Tibial artery (tissue), 4 donors: ENCODE results near the gene MED13.

Experiments
- DNase-seq, 2 donors: peaks; one replicate each; pipeline ENCODE4 v3.0.0-alpha.2; 2019
- H3K27ac ChIP-seq, 2 donors: fragments of 200-600 bp; sonication (generic) in 1 of 2; 1 replicate in 1 of 2; 2 replicates in 1 of 2; pipeline ENCODE4 v1.5.1; 2018 to 2019; ENCODE audit warnings: mild to moderate bottlenecking in 1 of 2
- H3K27me3 ChIP-seq, 2 donors: fragments of 200-600 bp; sonication (generic) in 1 of 2; one replicate each; pipeline versions ENCODE4 v1.5.1 to v1.6.0; 2016 to 2019
- H3K36me3 ChIP-seq, 3 donors: fragments of 200-600 bp; sonication (generic) in 2 of 3; one replicate each; pipeline ENCODE4 v1.5.1; 2016 to 2019; ENCODE audit warnings: mild to moderate bottlenecking in 2 of 3
- H3K4me1 ChIP-seq, 4 donors: fragments of 200-600 bp; sonication (generic) in 2 of 4; 1 replicate in 3 of 4; 2 replicates in 1 of 4; pipeline ENCODE4 v1.5.1; 2016 to 2019
- H3K4me3 ChIP-seq, 2 donors: fragments of 200-600 bp; sonication (generic) in 1 of 2; 1 replicate in 1 of 2; 2 replicates in 1 of 2; pipeline ENCODE4 v1.5.1; 2018 to 2019; ENCODE audit warnings: mild to moderate bottlenecking in 2 of 2
- H3K9me3 ChIP-seq, 3 donors: fragments of 200-600 bp; sonication (generic) in 1 of 3; one replicate each; pipeline ENCODE4 v1.5.1; 2016 to 2019
- CTCF ChIP-seq, 2 experiments: fragments of 200-600 bp in 1 of 2; fragments of 450-650 bp in 1 of 2; IDR thresholded peaks; one replicate each; pipeline ENCODE4 v1.5.1; 2017 to 2019; ENCODE audit warnings: antibody characterized with exemption in 2 of 2, mild to moderate bottlenecking in 1 of 2, moderate library complexity in 1 of 2
- intact Hi-C: fragments of 100-400 bp; cut with DNase I; formaldehyde crosslinking; loops from one replicate; pipeline ENCODE4 v1.15.0; 2023; ENCODE audit warnings: low total_unique reads

Gene MED13

GRCh38 chr17:62093188-62094155 is 28.4 kb upstream of the MED13 start:
- intact Hi-C loops: no loop called here
- Histone ChIP-seq H3K27me3 (no peaks in the 10 kb centered on the region), H3K9me3 (no peaks in the 10 kb centered on the region), H3K36me3 (no peaks in the 10 kb centered on the region), H3K27ac (no peak overlapping the region), H3K4me3 (no peak overlapping the region), H3K4me1 (no peaks in the 10 kb centered on the region)
- DNase-seq: no peak
- TF ChIP-seq CTCF (IDR thresholded peaks at IDR 0.05): no peak

- Histone ChIP-seq H3K9me3 (no peaks in the 10 kb centered on the region), H3K4me3 (no peak overlapping the region), H3K36me3 (no peaks in the 10 kb centered on the region), H3K4me1 (no peaks in the 10 kb centered on the region), H3K27me3 (no peaks in the 10 kb centered on the region), H3K27ac (no peak overlapping the region)
- intact Hi-C loops: no loop called here
- DNase-seq: no peak
- no peak for TF ChIP-seq CTCF (IDR thresholded peaks at IDR 0.05)
Measured at GRCh38 chr17:62092784-62093183, 27.7 kb upstream of the MED13 start.

- TF ChIP-seq CTCF (IDR thresholded peaks at IDR 0.05): no peak
- Histone ChIP-seq H3K4me3 (no peak overlapping the region), H3K36me3 (no peaks in the 10 kb centered on the region), H3K27me3 (no peaks in the 10 kb centered on the region), H3K4me1 (no peaks in the 10 kb centered on the region), H3K9me3 (no peaks in the 10 kb centered on the region), H3K27ac (no peak overlapping the region)
- DNase-seq: no peak
- intact Hi-C loops: no loop called here
Measured at GRCh38 chr17:62091804-62092203, 26.7 kb upstream of the MED13 start.

- Histone ChIP-seq H3K36me3 (no peaks in the 10 kb centered on the region), H3K4me3 (no peak overlapping the region), H3K9me3 (no peaks in the 10 kb centered on the region), H3K27me3 (no peaks in the 10 kb centered on the region), H3K27ac (no peak overlapping the region), H3K4me1 (no peaks in the 10 kb centered on the region)
- no peak for DNase-seq
- TF ChIP-seq CTCF (IDR thresholded peaks at IDR 0.05): no peak
- intact Hi-C loops: no loop called here
Measured at GRCh38 chr17:62090868-62091267, 25.8 kb upstream of the MED13 start.

GRCh38 chr17:62090021-62090824 is 25.1 kb upstream of the MED13 start:
- Histone ChIP-seq H3K4me1 (no peaks in the 10 kb centered on the region), H3K4me3 (no peak overlapping the region), H3K27me3 (no peaks in the 10 kb centered on the region), H3K27ac (no peak overlapping the region), H3K36me3 (no peaks in the 10 kb centered on the region), H3K9me3 (no peaks in the 10 kb centered on the region)
- TF ChIP-seq CTCF (IDR thresholded peaks at IDR 0.05): no peak
- DNase-seq: no peak
- intact Hi-C loops: no loop called here
